Tibial nerve (tissue), 4 donors: ENCODE measurements around the gene PGA3.

Experiments used
- CTCF ChIP-seq, 5 experiments: fragments of 200-600 bp in 3 of 5; fragments of 450-650 bp in 2 of 5; sonication (generic) in 3 of 5; IDR thresholded peaks; one replicate each; pipeline ENCODE4 v1.5.1; 2016 to 2019; ENCODE audit warnings: antibody characterized with exemption in 5 of 5, mild to moderate bottlenecking in 3 of 5, moderate library complexity in 2 of 5
- EP300 ChIP-seq, 2 donors: sonication (generic); formaldehyde crosslinking; IDR thresholded peaks; one replicate each; pipeline ENCODE4 v1.6.1; 2017; ENCODE audit warnings: antibody characterized with exemption in 2 of 2, mild to moderate bottlenecking in 1 of 2
- POLR2A ChIP-seq, 2 donors: fragments of 450-650 bp; IDR thresholded peaks; one replicate each; pipeline ENCODE4 v1.6.1; 2017; ENCODE audit warnings: antibody characterized with exemption in 2 of 2, mild to moderate bottlenecking in 2 of 2, moderate library complexity in 2 of 2

- TF ChIP-seq POLR2A (IDR thresholded peaks at IDR 0.05) (no peak), CTCF (IDR thresholded peaks at IDR 0.05) (no peak), EP300 (IDR thresholded peaks at IDR 0.05) (no peak)
These were observed 40.3 kb upstream of the PGA3 start for GRCh38 chr11:61163021-61163420.
